Measurements from ENCODE around the gene GABBR2.
A peak's percentile ranks its signal among the peaks of the same experiment; 100 is the strongest.

The GABBR2 gene

DNA sequence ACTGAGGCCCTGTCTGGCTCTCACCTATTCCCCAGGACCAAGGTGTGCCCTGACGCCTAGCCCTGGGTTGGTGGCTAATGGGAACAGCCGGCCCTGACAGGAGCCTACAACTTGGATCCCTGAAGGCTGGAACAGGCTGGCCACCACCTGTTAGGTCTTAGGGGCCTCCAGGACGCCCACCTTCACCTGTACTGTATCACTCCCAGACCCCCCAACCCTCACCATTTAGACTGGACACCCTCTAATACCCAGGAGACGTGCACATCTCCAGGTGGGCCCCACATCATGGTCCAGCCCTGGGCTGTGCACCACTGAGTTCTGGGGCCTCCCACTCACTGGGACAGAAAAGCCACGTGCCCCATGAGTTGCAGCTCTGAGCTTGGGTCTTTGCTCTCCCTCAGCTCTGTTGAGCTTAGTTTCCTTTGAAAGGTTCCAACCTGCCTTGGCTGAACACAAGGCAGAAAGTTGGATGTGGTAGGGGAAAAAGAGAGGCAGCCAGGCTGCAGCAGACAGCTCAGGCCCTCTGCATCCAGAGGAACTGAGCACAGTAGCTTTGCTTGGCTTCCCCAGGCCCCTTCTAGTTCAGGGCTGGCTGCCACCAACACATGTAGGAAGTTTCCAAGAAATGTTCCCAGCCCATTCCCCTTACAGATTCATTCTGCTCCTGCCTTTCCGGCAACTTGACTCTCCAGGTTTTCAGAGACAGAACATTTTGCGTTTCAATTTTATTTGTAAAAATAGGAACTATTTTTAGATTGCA, 336.5 kb downstream of the GABBR2 start:
- peak in 24 of 56 donors; percentile 10 to 60 (median 30) for DNase-seq

DNA sequence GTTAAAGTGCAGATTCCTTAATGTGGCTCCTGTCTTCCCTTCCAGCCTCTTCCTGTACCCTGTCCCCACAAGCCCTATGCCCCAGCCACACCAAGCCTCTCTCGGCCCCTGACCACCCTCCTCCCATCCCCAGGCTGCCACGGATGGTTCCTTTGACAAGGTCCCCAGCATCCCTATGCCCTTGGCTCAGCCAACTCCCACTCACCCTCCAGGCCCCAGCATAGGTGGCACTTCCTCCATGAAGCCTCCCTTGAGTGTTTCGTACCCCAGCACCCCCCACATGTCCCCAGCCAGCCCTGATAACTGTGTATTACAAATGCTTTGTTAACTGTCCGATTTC, 337.8 kb downstream of the GABBR2 start:
- no peak for DNase-seq

DNA sequence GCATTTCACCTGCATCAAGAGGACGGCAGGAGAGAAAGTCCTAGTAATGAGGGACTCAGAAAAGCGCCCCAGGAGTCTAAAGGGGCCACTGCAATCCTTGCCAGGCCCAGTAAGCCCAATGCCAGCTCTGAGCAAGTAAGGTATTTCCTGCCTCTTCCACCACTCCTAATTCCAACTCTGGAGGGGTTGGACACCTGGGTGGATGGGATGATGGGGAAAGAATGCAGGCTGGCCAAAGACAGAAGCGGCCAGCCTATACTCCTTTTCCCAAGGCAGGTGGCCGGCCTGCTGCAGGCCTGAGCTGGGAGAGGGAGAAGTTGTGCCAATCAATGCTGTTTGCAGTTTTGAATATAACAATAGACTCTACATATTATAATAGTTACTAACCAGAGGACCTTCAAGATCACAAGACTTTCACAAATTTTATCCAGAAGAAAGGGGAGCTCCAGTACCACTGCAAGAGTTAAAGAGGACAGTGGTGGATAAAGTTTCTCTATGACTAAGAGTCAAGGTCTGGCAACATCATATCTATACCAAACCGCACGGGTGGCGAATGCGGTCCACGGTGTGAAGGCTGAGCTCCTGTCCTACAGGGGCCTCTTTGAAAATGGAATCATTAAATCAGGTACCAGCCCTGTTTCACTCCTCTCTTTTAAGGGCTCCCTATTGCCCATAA, 338.3 kb downstream of the GABBR2 start:
- DNase-seq: no peak

DNA sequence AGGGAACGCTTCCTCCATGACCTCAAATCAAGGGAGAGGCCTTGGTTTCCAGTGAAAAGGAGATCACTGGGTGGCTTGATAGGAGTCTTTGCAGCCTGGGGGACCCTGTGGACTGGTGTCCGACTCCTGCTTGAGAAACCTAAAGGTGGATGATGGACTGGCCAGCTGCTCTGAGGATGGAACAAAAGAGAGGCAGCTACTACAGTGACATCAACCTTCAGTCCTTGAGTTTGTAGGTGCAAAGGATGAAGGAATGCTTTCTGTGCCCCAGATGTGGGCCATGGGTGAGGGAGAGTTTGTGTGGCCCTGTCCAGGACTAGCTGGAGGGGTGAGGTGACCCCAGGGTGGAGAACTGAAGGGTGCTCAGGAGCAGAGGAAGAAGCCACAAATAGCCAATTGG, 338.8 kb downstream of the GABBR2 start:
- DNase-seq: no peak

DNA sequence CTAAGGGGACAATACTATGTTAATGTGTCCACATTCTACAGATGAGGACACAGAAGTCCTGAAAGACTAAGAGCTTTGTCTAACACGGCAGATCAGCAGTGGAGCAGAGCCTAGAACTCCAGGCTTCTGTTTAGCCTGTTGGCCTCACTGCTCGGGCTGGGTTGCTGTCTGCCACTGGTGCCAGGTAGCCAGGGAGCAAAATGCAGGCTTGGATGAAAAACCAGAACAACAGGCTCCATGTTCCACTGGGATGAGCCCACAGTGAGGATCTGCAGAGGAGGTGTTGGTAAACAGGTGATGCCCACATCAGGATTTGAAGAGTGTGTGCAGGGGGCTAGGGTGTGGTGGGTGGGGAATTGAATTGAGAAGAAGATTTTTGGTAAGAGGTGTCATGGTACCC, 339.3 kb downstream of the GABBR2 start:
- DNase-seq: no peak

DNA sequence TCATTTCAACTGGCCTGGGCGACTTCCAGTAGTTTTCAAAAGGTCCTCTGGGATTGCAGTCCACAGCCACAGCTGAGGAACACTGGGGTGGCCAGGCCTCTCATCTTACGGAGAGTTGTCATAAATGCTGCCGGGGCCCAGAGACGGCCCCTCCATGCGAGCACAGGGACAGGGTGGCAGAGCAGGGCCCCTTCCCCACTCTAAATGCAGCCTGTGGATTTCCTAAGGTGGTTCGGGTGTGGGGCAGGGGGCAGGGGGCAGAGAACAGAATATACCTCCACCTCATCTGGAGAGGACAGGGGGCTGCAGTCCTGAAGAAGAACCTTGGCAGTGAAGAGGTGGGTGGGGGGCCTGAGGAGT, 339.7 kb downstream of the GABBR2 start:
- DNase-seq: no peak

DNA sequence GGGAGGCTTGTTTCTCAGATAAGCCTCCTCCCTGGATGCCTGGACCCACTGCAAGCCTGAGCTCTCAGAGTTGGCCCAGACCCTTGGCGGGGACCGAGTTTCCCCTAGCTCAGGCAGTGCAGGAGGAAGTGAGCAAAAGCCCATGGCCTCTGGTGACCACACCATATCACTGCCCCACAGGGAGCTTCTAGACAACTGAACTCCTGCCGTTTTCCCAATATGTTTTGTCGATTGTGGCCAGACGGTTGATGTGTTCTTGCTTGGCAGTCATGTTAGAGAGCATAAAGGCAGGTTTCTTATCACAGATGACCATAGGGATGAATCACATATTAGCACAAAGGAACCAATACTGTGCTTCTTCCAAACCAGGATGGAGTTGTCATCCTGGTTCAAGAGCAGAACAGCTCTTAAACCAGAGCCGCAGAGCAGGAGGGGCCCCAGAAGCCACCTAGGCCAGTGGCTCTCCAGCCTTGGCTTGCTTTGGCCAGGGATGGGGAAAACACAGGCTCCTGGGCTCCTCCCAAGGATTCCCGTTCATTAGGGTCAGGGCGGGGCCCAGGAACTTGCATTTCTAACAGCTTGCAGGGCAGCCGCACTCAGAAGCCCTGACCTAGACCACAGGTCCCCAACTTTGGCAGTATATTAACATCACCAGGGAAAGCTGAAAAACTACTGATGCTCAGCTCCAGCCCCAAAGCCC, 340.2 kb downstream of the GABBR2 start:
- DNase-seq: no peak

DNA sequence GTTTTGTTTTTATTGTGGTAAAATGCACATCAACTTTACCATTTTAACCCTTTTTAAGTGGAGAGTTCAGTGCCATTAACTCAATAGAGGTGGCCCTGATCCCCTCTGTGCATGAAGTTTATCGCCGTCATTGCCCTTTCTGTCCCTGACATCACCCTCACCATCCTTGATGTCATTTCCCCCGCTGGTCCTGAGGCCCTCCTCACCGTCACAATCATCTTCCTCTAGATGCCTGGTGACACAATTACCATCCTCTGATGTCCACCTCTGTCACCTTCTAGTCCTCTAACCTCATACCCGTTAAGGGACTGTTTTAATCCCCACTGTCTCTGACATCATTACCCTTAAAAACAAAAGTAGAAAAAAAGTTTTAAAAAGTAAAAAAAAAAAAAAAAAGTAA, 340.8 kb downstream of the GABBR2 start:
- no peak for DNase-seq

DNA sequence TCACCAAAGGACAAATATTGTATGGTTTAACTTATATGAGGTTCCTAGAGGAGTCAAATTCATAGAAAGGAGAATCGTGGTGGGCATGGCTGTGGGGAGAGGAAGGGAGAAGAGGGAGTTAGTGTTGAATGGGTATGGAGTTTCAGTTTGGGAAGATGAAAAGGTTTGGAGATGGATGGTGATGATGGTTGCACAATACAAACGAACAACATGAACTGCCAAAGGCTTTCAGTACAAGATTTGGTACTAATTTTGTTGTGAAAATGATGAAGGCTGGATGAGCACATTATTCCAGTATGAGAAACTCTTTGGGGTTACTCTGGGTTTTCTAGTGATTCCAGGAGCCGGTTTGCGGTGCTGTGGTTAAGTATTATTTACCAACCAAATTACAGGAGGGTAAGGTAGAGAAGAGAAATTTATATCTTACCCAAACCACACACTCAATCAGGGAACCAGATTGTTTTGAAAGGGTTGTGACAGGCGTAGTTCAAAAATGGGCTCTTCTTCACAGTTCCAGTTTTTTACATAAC, 341.3 kb downstream of the GABBR2 start:
- DNase-seq: no peak

DNA sequence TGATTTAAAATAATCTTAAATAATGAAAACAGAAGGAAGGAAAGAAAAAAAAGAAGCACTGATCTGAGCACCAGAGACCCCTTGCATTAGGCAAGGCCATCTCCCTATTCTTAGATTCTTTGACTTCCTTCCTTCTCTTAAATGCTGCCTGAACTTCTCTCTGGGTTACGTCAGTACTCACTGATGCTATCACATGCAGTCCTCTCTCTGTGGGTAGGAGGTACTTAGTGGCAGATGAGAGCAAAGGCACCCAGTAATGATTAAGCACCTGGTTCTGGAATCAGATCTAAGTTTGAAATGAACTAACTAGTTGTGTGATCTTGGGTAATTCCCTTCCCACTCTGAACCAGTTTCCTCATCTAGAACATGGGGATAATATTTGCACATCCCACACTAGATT, 343.0 kb downstream of the GABBR2 start:
- DNase-seq: no peak

DNA sequence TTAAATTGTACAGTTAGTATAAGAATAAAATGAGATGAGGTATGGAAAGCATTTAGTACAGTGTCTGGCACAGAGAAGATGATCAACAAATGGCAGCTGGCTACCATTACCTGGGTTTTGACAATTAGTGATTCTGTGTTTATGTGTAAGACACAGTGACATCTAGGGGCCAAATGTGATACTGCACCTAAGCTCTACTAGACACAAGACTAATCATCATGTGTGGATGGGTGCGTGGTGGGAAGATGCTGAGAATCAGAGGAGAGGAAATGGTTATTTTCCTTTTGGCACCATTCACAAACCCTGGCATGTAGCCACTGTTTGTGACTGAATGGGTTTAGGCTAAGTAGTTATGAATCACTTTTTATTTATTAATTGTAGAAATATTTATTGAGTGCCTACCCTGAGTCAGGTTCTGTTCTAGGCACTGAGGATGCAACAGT, 343.5 kb downstream of the GABBR2 start:
- no peak for DNase-seq

DNA sequence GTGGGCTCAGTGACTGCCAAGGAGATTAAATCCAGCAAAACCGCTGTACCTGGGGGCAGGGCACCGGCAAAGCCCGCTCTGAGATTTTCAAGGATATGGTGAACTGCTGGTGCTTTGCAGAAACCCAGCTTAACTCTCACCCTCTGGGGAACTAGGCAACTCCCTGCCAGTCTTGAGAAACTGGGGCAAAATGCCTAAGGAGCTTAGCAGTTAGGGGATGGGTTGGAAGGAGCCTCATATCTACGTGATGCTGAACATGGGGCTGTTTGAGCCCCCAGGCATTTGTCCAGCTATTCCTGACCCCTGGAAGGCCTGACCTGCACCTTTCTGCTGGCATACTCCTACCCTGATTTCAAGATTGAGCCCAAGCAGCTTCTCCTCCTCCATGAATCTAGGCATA, 344.6 kb downstream of the GABBR2 start:
- DNase-seq: no peak

DNA sequence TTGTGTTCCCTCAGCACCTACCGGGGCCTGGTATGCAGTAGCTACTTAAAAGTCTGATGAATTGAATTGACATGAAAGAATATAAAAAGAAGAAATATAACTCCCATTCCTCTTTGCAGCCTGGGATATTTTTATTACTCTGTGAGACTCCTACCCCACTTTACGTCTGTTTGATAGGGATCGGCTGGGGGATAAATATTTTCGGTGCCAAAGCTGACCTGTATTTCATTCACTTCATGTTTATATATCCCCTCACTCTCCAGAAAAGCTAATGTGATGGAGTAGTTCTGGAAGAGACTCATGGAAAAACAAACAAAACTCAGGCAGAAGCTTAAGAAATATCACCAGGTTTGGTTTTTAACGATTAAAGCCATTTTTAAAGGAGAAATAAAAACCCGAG, 345.1 kb downstream of the GABBR2 start:
- DNase-seq: no peak

DNA sequence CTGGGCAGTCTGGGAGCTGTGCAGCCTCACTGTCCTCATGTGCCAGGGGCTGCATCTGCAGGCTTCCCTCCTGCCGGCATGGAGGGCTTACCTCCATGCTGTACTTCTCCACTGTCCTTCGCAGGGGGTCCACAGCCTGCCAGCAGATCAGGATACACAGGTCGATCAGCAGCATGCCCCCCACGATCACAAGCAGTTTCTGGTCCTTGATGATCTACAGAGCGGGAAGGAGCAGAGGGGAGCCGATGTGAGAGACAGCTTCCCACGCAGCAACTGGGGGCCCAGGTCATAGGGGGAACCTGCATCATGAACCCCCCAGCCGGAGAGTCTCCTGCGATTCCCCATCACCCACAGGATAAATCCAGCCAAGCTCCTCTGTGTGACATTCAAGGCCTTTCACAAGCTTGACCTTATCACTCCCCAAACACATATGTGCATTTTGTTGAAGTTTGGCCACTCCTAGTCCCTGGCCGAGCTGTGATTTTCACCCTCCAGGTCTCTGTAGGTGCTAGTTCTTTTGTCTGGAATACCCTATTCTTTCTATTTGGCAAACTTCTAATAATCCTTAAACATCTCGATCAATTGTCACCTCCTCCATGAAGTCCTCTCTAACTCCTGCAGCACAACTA, 346.0 kb downstream of the GABBR2 start:
- DNase-seq: no peak

DNA sequence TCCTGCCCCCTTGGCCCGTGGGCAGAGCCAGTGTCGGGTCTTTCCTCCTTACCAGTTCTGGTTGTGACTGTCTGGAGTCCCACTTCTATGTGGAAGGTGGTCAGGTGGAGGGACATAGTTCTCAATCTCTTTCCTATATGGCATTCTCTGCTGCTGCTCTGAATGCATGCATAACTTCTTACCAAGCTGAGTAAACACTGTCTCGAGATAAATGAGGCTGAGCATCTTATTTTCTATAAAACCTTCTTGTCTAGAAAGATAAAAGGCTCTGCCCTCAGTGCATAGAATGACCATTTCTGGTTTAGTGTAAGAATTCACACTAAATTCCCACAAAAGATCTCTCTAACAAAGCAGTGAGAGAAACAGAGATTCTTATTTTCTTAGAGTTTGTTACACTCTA, 347.1 kb downstream of the GABBR2 start:
- DNase-seq: no peak

DNA sequence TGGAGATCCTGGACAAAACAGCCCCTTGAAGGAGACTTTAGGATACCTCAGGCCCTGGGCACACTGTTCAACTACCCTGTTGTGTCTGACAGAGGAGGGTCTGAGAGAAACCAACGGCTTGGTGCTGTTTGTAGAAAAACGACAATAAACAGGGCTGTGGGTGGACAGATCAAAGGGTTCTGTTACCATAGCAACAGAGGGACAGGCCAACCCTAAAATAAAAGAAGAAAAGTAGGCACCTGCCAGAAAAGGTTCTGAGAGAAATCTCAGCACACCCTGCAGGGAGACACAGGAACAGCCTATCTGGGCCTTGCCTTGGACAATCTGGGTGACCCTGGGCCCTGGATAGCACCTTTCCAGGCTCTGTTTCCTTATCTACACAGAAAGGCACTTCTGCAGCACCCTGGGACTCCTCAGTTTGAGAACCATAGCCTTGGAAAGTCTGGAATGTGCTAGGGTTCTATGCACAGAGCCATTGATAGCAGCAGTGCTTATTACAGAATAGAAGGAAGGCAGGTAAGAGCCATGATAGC, 348.5 kb downstream of the GABBR2 start:
- no peak for DNase-seq

DNA sequence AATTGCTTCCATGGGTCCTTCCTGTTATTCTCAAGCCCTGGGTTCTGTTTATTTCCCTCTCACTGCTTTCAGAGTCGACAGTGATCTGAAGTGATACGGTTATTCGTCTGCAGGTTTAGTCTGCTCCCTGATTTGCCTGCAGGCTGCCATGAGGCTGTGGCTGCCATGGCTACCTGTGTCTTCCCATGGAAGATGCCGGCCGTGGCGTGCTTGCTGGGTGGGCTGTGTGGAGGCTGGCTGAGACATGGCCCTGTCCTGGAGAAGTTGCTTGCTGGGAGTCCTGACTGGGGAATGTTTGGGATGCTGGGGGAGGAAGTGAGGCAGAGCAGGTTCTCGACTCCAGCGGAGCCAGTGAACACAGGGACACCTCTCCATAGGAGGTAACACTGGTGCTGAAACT, 349.2 kb downstream of the GABBR2 start:
- DNase-seq: no peak

DNA sequence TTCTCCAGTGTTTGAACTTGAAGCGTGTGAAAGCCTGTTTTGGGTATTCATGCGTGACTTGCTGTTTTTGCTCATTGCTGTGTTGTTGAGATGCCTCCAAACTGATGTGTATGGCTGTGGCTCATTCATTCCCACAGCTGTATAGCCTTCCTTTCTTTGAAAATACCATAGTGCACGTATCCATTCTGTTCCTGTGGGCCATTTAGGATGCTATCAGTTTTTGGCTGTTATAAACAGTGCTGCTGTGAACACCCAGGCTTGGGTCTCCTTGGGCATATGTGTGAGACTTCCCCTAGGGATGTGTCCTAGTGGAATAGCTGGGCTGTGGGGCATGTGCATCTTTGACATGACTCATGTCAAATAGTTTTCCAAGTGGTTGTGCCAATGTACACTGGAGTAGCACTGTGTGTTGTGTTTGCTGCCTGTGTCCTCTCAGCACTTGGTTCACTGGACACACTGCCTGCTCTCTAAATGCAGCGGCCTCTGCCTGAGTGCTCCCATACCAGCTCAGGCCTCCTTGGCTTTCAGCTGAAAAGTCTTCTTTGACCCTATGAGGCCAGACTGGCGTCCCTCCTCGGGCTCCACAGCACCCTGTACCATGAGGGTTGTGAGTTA, 350.7 kb downstream of the GABBR2 start:
- DNase-seq: no peak

DNA sequence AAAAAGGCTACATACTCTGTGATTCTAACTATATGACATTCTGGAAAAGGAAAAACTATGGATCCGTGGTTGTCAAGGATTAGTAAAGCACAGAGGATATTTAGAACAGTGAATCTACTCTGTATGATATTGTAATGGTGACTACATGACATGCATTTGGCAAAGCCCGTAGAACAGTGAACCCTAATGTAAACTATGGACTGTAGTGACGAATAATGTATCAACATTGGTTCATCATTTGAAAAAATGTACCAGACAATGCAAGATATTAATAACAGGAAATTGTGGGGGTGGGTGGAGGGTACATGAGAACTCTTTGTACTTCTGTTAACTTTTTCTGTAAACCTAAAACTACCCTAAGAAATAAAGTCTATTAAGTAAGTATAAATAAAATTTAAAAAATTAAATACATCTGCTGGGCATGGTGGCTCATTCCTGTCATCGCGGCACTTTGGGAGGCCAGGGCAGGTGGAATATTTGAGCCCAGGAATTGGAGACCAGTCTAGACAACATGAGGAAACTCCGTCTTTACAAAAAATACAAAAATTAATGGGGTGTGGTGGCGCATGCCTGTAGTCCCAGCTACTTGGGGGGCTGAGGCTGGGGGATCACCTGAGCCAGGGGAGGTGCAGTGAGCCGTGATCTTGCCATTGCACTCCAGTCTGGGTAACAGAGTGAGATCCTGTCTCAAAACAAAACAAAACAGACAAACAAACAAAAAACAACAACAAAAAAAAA, 351.6 kb downstream of the GABBR2 start:
- no peak for DNase-seq

DNA sequence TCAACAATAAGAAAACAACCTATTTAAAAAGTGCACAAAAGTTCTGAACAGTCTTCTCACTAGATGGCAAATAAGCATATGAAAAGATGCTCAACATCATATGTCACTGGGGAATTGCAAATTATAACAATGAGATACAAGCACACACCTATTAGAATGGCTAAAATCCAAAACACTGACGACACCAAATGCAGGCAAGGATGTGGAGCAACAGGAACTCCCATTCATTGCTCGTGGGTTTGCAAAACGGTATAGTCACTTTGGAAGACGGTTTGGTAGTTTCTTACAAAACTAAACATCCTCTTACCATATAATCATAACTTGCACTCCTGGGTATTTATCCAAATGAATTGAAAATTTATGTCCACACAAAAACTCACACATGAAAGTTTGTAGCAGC, 352.4 kb downstream of the GABBR2 start:
- no peak for DNase-seq

DNA sequence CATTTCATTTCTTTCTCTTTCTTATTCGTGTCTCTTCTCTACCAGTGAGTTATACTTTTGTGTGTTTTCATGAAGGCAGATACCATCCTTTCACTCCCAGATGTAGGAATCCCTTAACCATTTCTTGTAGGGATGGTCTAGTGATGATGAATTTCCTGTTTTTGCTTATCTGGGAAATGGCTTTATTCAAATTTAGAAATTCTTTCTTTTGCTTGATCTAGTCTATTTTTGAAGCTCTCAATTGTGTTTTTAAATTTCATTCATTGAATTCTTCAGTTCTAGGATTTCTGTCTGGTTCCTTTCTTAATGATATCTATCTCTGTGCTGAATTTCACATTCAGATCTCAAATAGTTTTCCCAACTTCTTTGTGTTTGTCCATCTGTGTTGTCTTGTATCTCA, 357.4 kb downstream of the GABBR2 start:
- DNase-seq: no peak
